HCT116 (cell line): ENCODE data around the gene MRFAP1L1.

Experiments
- ATF3 ChIP-seq: IDR thresholded peaks from 2 replicates; pipeline ENCODE4 v1.6.1; 2012
- CTCF ChIP-seq, 3 experiments: fragments of 200-600 bp in 1 of 3; sonication (generic) in 1 of 3; IDR thresholded peaks in 2 of 3; conservative IDR thresholded peaks in 1 of 3; 2 replicates each; pipeline ENCODE4 v1.5.1; 2012 to 2017; ENCODE audit warnings: low read depth in 2 of 3, low read length in 2 of 3, antibody characterized with exemption in 1 of 3, borderline replicate concordance in 1 of 3, control low read depth in 1 of 3, mild to moderate bottlenecking in 1 of 3, mixed read lengths in 1 of 3, mixed run types in 1 of 3, moderate library complexity in 1 of 3; ENCODE audit not compliant: insufficient read depth in 1 of 3
- ELF1 ChIP-seq: IDR thresholded peaks from 2 replicates; pipeline ENCODE4 v1.6.1; 2012; ENCODE audit warnings: low read depth, borderline replicate concordance
- EZH2 ChIP-seq: fragments of 200-600 bp; sonication (generic); IDR thresholded peaks from 2 replicates; pipeline ENCODE4 v1.6.1; 2017; ENCODE audit warnings: antibody characterized with exemption, mixed run types
- EZH2phosphoT487 ChIP-seq: fragments of 200-600 bp; IDR thresholded peaks from 2 replicates; pipeline ENCODE4 v1.6.1; 2018; ENCODE audit warnings: antibody characterized with exemption, borderline replicate concordance
- FOSL1 ChIP-seq: IDR thresholded peaks from 2 replicates; pipeline ENCODE4 v1.6.1; 2012; ENCODE audit warnings: low read depth
- JUND ChIP-seq: IDR thresholded peaks from 2 replicates; pipeline ENCODE4 v1.6.1; 2012
- POLR2A ChIP-seq: IDR thresholded peaks from 2 replicates; pipeline ENCODE4 v1.7.0; 2011; ENCODE audit warnings: borderline replicate concordance; ENCODE audit not compliant: insufficient read depth, insufficient read length; ENCODE audit errors: extremely low read depth
- POLR2AphosphoS5 ChIP-seq: IDR thresholded peaks from 2 replicates; pipeline ENCODE4 v1.6.1; 2011; ENCODE audit warnings: mild to moderate bottlenecking, low read depth, low read length, moderate library complexity
- RAD21 ChIP-seq: IDR thresholded peaks from 2 replicates; pipeline ENCODE4 v1.6.1; 2012; ENCODE audit warnings: low read depth, mild to moderate bottlenecking
- REST ChIP-seq: IDR thresholded peaks from 2 replicates; pipeline ENCODE4 v1.6.1; 2012; ENCODE audit warnings: low read depth
- SIN3A ChIP-seq: IDR thresholded peaks from 2 replicates; pipeline ENCODE4 v1.6.1; 2012; ENCODE audit warnings: low read depth
- ZFX ChIP-seq: fragments of 450-650 bp; IDR thresholded peaks from 2 replicates; pipeline ENCODE4 v1.6.1; 2017

- no peak for TF ChIP-seq POLR2AphosphoS5
- no peak for TF ChIP-seq POLR2A
- TF ChIP-seq CTCF (IDR thresholded peaks at IDR 0.05 in 2 of 3, conservative IDR thresholded peaks at IDR 0.05 in 1 of 3; ENCODE audit: borderline replicate concordance in 1 of 3, insufficient read depth in 1 of 3, low read depth in 2 of 3, low read length in 2 of 3): no peak
- no peak for TF ChIP-seq ATF3
- no peak for TF ChIP-seq EZH2
- TF ChIP-seq REST: no peak
- TF ChIP-seq FOSL1: no peak
- no peak for TF ChIP-seq ELF1
- no peak for TF ChIP-seq EZH2phosphoT487
- TF ChIP-seq ZFX: no peak
- no peak for TF ChIP-seq JUND
- TF ChIP-seq RAD21: no peak
- TF ChIP-seq SIN3A: no peak
Measured at GRCh38 chr4:6754481-6755087, 44.9 kb upstream of the MRFAP1L1 start.
